K562 treated with DMSO at 1 percent for 4 hours (cell line): Measurements from ENCODE around the gene PIGS. TPM values are rescaled to one million over a fixed set of nuclear protein-coding genes. Genes with fewer than 3 reads are reported as not detected.

Experiments used
- total RNA-seq: library from RNA; unstranded; fragments of 300-600 nt; gene quantifications from 2 replicates; pipeline ENCODE4 v1.2.3, GENCODE V29; 2022; ENCODE audit not compliant: insufficient read depth

PIGS gene
- 92.0 and 97.4 TPM in 2 replicates for total RNA-seq

GRCh38 chr17:28571361-28572122 is at the start of gene PIGS:
Gene PIGS (minus strand): TSS chr17:28571524. CDS start chr17:28571496, 28 bp downstream.

DNA sequence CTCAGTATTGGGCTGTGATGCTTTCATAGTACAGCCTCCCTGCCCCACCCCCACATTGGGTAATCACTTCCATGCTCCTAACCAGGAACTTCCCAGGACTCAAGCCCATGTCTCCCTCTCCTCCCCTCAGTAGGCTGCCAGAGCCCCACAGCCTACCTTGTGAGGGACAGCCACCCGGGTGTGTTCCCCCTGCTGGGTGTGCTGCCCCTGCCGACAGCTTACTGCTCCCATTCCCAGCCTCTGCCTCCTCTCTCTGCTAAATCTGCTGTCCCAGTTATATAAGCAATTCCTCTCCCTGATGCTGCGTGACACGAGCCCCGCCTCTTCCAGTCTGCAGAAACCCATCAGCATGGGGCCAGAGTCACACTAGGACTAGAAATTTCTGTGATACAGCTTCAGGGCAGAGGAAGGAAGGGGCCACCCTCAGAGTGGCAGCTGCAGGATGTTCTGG is 42.6 kb upstream of the PIGS start, which contains the start of gene RSKR:
Gene RSKR (minus strand): TSS at position 255 of the 451 bp plus-strand sequence. CDS start 24 bp downstream, at position 231.

GRCh38 chr17:28598799-28599310 is 27.5 kb upstream of the PIGS start, which contains the start of gene SPAG5:
Gene SPAG5 (minus strand): TSS chr17:28599025. CDS start chr17:28598946, 79 bp downstream.

GRCh38 chr17:28576758-28577465 is 5.6 kb upstream of the PIGS start, which contains the start of gene ALDOC:
Gene ALDOC (minus strand): TSS chr17:28576895. CDS start chr17:28575532, 1,363 bp downstream.

GRCh38 chr17:28552176-28552999 is 18.9 kb downstream of the PIGS start, which contains the start of gene UNC119:
Gene UNC119 (minus strand): TSS chr17:28552624. CDS start chr17:28552557, 67 bp downstream.

GRCh38 chr17:28505986-28506665 is 65.2 kb downstream of the PIGS start, which contains the start of gene FOXN1:
Gene FOXN1 (plus strand): TSS chr17:28506348. CDS start chr17:28523970, 17,622 bp downstream.

Other genes starting within 250 kb of the PIGS start
- 45.9 and 48.3 TPM in 2 replicates for gene IFT20, start 236.1 kb downstream of the PIGS start, total RNA-seq
- 10.5 and 16.4 TPM in 2 replicates for gene TNFAIP1, start 235.8 kb downstream of the PIGS start, total RNA-seq
- 69.0 and 78.3 TPM in 2 replicates for gene POLDIP2, start 214.0 kb downstream of the PIGS start, total RNA-seq
- not detected in 2 replicates for gene SEBOX, start 206.3 kb downstream of the PIGS start, total RNA-seq
- gene VTN, start 201.2 kb downstream of the PIGS start, total RNA-seq = 0.47 TPM in 1 of 2 replicates, not detected in the other
- gene SARM1, start 199.8 kb downstream of the PIGS start, total RNA-seq = 1.3 and 3.2 TPM in 2 replicates
- 1.3 and 2.7 TPM in 2 replicates for gene SLC46A1, start 165.3 kb downstream of the PIGS start, total RNA-seq
- gene SLC13A2, start 97.9 kb downstream of the PIGS start, total RNA-seq = not detected in 2 replicates
- not detected in 2 replicates for gene FOXN1, start 65.2 kb downstream of the PIGS start, total RNA-seq
- gene UNC119, start 18.9 kb downstream of the PIGS start, total RNA-seq = 29.6 and 34.4 TPM in 2 replicates
- gene ALDOC, start 5.4 kb upstream of the PIGS start, total RNA-seq = 52.1 and 58.6 TPM in 2 replicates
- 93.5 and 110 TPM in 2 replicates for gene SPAG5, start 27.5 kb upstream of the PIGS start, total RNA-seq
- 17.6 and 21.9 TPM in 2 replicates for gene RSKR, start 42.7 kb upstream of the PIGS start, total RNA-seq
- 47.7 and 60.6 TPM in 2 replicates for gene BLTP2, start 73.6 kb upstream of the PIGS start, total RNA-seq
- gene SDF2, start 90.4 kb upstream of the PIGS start, total RNA-seq = 68.5 and 69.2 TPM in 2 replicates
- gene SUPT6H, start 90.7 kb upstream of the PIGS start, total RNA-seq = 54.5 and 61.6 TPM in 2 replicates
- gene PROCA1, start 140.4 kb upstream of the PIGS start, total RNA-seq = 5.4 and 5.6 TPM in 2 replicates
- gene RAB34, start 146.3 kb upstream of the PIGS start, total RNA-seq = not detected in 2 replicates
- 2,658 and 2,919 TPM in 2 replicates for gene RPL23A, start 148.5 kb upstream of the PIGS start, total RNA-seq
- 2.7 and 3.4 TPM in 2 replicates for gene TLCD1, start 154.7 kb upstream of the PIGS start, total RNA-seq
- 2.2 and 4.7 TPM in 2 replicates for gene NEK8, start 157.3 kb upstream of the PIGS start, total RNA-seq
- 85.7 and 116 TPM in 2 replicates for gene TRAF4, start 172.5 kb upstream of the PIGS start, total RNA-seq